Spinal cord (tissue), 10 donors: ENCODE data around the gene CLASP2. TPM values are rescaled to one million over a fixed set of nuclear protein-coding genes. Genes with fewer than 3 reads are reported as not detected.
"Not testable (repeated sequence)": the region's sequence is repeated elsewhere in the genome, so short reads cannot be mapped to it uniquely, and the experiment has no call there.

Experiments used
- DNase-seq, 6 donors: peaks; one replicate each; pipeline versions ENCODE4 v3.0.0 to v3.0.0-alpha.2; 2013 to 2015; ENCODE audit warnings: low spot score in 6 of 6, low read depth in 4 of 6
- H3K27ac ChIP-seq: one replicate; pipeline ENCODE4 v1.5.1; 2013; ENCODE audit warnings: low read depth, low read length, control low read depth
- H3K27me3 ChIP-seq: one replicate; pipeline ENCODE4 v1.6.1; 2013; ENCODE audit warnings: low read length; ENCODE audit not compliant: control insufficient read depth, insufficient read depth
- H3K36me3 ChIP-seq: one replicate; pipeline ENCODE4 v1.6.1; 2013; ENCODE audit warnings: low read length; ENCODE audit not compliant: control insufficient read depth, insufficient read depth
- H3K4me1 ChIP-seq: one replicate; pipeline ENCODE4 v1.6.1; 2013; ENCODE audit warnings: low read length; ENCODE audit not compliant: control insufficient read depth, insufficient read depth
- H3K4me3 ChIP-seq: one replicate; pipeline ENCODE4 v1.5.1; 2013; ENCODE audit warnings: low read depth, low read length, control low read depth
- H3K9me3 ChIP-seq: one replicate; pipeline ENCODE4 v1.6.1; 2013; ENCODE audit warnings: low read length; ENCODE audit not compliant: control insufficient read depth, insufficient read depth
- WGBS: methylation state at CpG from one replicate; pipeline ENCODE4 v1.1.5; 2013; ENCODE audit warnings: missing lambda C conversion rate; ENCODE audit not compliant: insufficient coverage; 5-methylcytosine and 5-hydroxymethylcytosine counted together
- polyA plus RNA-seq, 2 donors: library from polyadenylated mRNA; unstranded; fragments of 120-200 nt; gene quantifications; one replicate each; pipeline ENCODE4 v1.2.1, GENCODE V29; 2013; ENCODE audit not compliant: insufficient read length in 2 of 2
- small RNA-seq: library from RNA; depleted of rRNA; stranded (forward); fragments of <200 nt; gene quantifications from one replicate; pipeline ENCODE3, GENCODE V24; 2014; ENCODE audit warnings: low replicate concordance
- total RNA-seq, 2 donors: library from RNA; depleted of rRNA in 1 of 2; stranded (reverse); fragments of 120-200 nt in 1 of 2; fragments of >200 nt in 1 of 2; gene quantifications; one replicate each; pipeline versions ENCODE4 v1.2.3 to v1.2.4, GENCODE V29; 2013 to 2014
- donor health status: healthy.

The CLASP2 gene
- total and polyA plus RNA-seq, 4 donors, result 197 to 883 (median 268) TPM

DNA sequence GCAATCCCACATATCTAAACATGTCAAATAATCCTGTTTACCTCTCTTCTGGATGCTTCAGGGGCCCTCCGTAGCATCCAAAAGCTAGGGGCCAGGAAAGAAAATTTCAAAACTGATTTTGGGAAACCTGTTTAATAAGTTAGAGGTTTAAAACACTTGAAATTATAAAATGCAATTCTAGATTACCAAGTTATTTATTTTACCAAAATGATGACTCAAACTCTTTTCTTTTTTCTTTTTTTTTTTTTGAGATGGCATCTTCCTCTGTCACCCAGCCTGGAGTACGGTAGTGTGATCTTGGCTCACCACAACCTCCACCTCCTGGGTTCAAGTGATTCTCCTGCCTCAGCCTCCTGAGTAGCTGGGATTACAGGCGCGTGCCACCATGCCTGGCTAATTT lies 258.5 kb downstream of the CLASP2 start:
- H3K9me3 ChIP-seq, result peaks cover 11% of the 10 kb centered on the region
- no CpG with 5 or more reads among the region's 4 CpGs for WGBS
- H3K27ac ChIP-seq, H3K4me3 ChIP-seq, H3K36me3 ChIP-seq, H3K4me1 ChIP-seq, DNase-seq, H3K27me3 ChIP-seq: not testable (repeated sequence)

DNA sequence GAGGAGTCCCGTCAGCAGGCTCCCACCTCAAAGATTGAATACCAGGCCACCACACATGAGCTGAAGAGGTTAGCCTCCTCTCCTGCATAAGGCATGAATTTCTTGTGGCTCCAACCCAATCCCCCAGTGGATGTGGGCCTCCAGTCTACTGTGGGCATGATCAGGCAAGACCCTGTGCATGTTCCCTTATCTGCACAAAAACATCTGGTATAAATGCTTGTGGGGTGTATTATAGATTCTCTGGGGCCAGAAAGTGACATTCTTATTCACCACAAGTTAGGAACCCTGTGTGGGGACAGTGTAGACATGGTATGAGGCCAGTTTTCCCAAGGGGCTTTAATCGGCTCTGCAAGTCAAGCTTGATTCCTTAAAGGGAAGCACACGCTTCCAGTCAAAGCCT lies 259.6 kb downstream of the CLASP2 start:
- Histone ChIP-seq H3K9me3 (peaks cover 11% of the 10 kb centered on the region), H3K4me3 (no peak overlapping the region), H3K4me1 (no peaks in the 10 kb centered on the region), H3K27me3 (no peaks in the 10 kb centered on the region), H3K27ac (no peak overlapping the region), H3K36me3 (no peaks in the 10 kb centered on the region)
- no peak for DNase-seq
- WGBS, result 70% methylated on average over 2 of the region's 3 CpGs

DNA sequence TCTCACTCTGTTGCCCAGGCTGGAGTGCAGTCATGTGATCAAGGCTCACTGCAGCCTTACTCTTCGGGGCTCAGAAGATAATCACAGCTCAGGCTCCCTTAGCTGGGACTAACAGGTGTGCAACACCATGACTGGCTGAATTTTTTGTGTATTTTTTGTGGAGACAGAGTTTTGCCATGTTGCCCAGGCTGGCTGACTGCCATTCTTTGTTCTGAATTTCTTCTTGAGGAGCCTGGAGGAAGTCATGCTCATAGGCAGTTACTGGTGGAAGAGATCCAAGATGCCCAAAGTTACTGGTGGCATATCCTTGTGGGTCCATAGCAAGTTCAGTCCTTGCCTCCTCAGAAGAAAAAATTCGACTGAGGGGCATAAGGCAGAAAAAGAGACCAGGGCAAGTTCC lies 261.3 kb downstream of the CLASP2 start:
- Histone ChIP-seq H3K9me3 (peaks cover 11% of the 10 kb centered on the region), H3K27me3 (no peaks in the 10 kb centered on the region), H3K36me3 (no peaks in the 10 kb centered on the region), H3K27ac (no peak overlapping the region), H3K4me3 (no peak overlapping the region), H3K4me1 (no peaks in the 10 kb centered on the region)
- WGBS, result 76% methylated on average over 2 of the region's 2 CpGs
- no peak for DNase-seq

DNA sequence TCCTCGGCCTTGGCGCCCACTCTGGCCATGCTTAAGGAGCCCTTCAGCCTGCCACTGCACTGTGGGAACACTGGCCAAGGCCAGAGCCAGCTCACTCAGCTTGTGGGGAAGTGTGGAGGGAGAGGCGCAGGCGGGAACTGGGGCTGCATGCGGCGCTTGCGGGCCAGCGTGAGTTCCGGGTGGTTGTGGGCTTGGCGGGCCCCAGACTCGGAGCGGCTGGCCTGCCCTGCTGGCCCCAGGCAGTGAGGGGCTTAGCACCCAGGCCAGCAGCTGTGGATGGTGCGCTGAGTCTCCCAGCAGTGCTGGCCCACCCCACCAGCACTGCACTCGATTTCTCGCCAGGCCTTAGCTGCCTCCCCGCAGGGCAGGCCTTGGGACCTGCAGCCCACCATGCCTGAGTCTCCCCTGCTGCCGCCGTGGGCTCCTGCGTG lies 264.7 kb downstream of the CLASP2 start:
- H3K36me3 ChIP-seq, result no peaks in the 10 kb centered on the region
- 96% methylated on average over 19 of the region's 19 CpGs for WGBS
- no peak overlapping the region for H3K4me3 ChIP-seq
- H3K4me1 ChIP-seq, result no peaks in the 10 kb centered on the region
- H3K27ac ChIP-seq, result no peak overlapping the region
- H3K27me3 ChIP-seq, result no peaks in the 10 kb centered on the region
- DNase-seq, result no peak
- H3K9me3 ChIP-seq, result peaks cover 5% of the 10 kb centered on the region

DNA sequence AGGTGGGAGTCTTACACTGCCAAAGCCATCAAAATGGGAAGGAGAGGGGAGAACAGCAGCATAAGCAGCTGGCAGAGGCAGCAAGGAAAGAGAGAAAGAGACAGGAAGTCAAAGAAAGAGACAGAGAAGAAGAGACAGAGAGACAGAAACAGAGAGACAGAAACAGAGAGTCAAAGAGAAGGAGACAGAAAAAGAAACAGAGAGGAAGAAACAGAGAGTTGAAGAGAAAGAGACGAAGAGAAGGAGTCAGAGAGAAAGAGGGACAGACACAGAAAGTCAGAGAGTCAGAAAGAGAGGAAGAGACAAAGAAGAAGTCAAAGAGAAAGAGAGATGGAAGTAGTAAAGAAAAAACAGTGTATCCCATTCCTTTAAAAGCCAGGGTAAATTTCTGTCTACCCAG lies 266.1 kb downstream of the CLASP2 start:
- 60% methylated on average over 1 of the region's 1 CpG for WGBS

DNA sequence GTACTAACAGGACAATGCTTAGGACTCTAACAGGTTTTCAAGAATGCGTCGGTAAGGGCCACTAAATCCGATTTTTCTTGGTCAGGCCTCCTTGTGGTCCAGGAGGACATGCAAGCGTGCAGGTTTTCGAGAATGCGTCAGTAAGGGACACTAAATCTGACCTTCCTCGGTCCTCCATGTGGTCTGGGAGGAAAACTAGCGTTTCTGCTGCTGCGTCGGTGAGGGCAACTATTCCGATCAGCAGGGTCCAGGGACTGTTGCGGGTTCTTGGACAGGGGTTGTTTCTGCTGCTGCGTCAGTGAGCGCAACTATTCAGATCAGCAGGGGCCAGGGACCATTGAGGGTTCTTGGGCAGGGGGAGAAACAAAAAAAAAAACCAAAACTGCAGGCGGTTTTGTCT lies 270.1 kb downstream of the CLASP2 start:
- no peaks in the 10 kb centered on the region for H3K4me1 ChIP-seq
- H3K27me3 ChIP-seq, result no peaks in the 10 kb centered on the region
- no peak for DNase-seq
- WGBS, result 94% methylated on average over 15 of the region's 15 CpGs
- H3K9me3 ChIP-seq, result no peaks in the 10 kb centered on the region
- H3K27ac ChIP-seq, result no peak overlapping the region
- H3K4me3 ChIP-seq, result no peak overlapping the region
- no peaks in the 10 kb centered on the region for H3K36me3 ChIP-seq

More for the DNA sequence above, 266.1 kb downstream of the CLASP2 start:
- not testable (repeated sequence) for H3K9me3 ChIP-seq, H3K27me3 ChIP-seq, DNase-seq, H3K27ac ChIP-seq, H3K4me1 ChIP-seq, H3K36me3 ChIP-seq, H3K4me3 ChIP-seq

DNA sequence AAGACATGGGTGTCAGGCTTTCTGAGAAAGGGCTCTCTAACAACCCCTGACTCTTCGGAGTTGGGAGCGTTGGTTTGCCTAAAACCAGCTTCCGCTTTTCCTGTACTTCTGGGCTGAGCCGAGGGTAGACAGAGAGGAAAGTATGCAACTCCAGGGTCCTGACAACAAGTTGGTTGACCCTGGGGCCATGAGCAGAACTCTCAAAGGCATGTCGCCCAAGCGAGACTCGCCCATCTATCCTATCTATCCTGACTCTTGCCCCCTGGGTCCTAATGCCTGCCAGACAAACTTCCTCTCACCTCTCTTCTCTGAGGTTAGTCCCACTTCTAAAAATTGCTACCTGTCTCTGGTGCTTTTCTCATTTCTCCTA lies 270.8 kb downstream of the CLASP2 start:
- H3K4me1 ChIP-seq, H3K27me3 ChIP-seq: not testable (repeated sequence)
- WGBS, result 87% methylated on average over 6 of the region's 7 CpGs

More for the DNA sequence above, 270.8 kb downstream of the CLASP2 start:
- H3K9me3 ChIP-seq, H3K36me3 ChIP-seq, H3K27ac ChIP-seq, DNase-seq, H3K4me3 ChIP-seq: not testable (repeated sequence)

Small RNA genes lying within 50 kb of the gene (small RNA-seq; reads per million reads assigned to genes)
- not detected for gene COX6CP10
- gene RNA5SP128, result not detected

Other genes with a start within 250 kb of the CLASP2 start
- gene PDCD6IP, start 80.4 kb upstream of the CLASP2 start, total RNA-seq, result 100 to 1,000 TPM; 111 to 137 TPM
- gene PDCD6IP, start 80.4 kb upstream of the CLASP2 start, polyA plus RNA-seq, result 100 to 1,000 TPM; 152 to 155 TPM